Endodermal cell (in vitro differentiated cells): Measurements from ENCODE around the gene BCL2L15. TPM values are rescaled to one million over a fixed set of nuclear protein-coding genes. Genes with fewer than 3 reads are reported as not detected.
"Not testable (repeated sequence)": the region's sequence is repeated elsewhere in the genome, so short reads cannot be mapped to it uniquely, and the experiment has no call there.

Experiments used
- DNase-seq: peaks from one replicate; pipeline ENCODE4 v3.0.0-alpha.2; 2017
- H3K27ac ChIP-seq: 2 replicates; pipeline ENCODE4 v1.5.1; 2013; ENCODE audit warnings: mild to moderate bottlenecking, low read depth, low read length, moderate library complexity
- H3K27me3 ChIP-seq: 2 replicates; pipeline ENCODE4 v1.6.1; 2013; ENCODE audit warnings: mild to moderate bottlenecking, low read length, moderate library complexity; ENCODE audit not compliant: insufficient read depth, control insufficient read depth, poor library complexity, severe bottlenecking
- H3K36me3 ChIP-seq: 2 replicates; pipeline ENCODE4 v1.7.0; 2013; ENCODE audit warnings: mild to moderate bottlenecking, low read length, moderate library complexity; ENCODE audit not compliant: control insufficient read depth, insufficient read depth
- H3K4me1 ChIP-seq: one replicate; pipeline ENCODE4 v1.7.0; 2013; ENCODE audit warnings: low read length; ENCODE audit not compliant: control insufficient read depth, insufficient read depth
- H3K4me3 ChIP-seq: 2 replicates; pipeline ENCODE4 v1.5.1; 2013; ENCODE audit warnings: mild to moderate bottlenecking, low read length, moderate library complexity
- H3K9ac ChIP-seq: 2 replicates; pipeline ENCODE4 v1.6.1; 2013; ENCODE audit warnings: mild to moderate bottlenecking, low read length, moderate library complexity; ENCODE audit not compliant: poor library complexity, severe bottlenecking; ENCODE audit errors: extremely low read depth
- H3K9me3 ChIP-seq: 2 replicates; pipeline ENCODE4 v1.6.1; 2013; ENCODE audit warnings: mild to moderate bottlenecking, low read length, moderate library complexity; ENCODE audit not compliant: control insufficient read depth
- H3K27ac Mint-ChIP-seq: 2 replicates; pipeline ENCODE4 v1.8.0; 2020; ENCODE audit warnings: mixed read lengths
- H3K27me3 Mint-ChIP-seq: 2 replicates; pipeline ENCODE4 v1.8.0; 2021; ENCODE audit warnings: mild to moderate bottlenecking, mixed read lengths; ENCODE audit not compliant: insufficient read depth
- H3K36me3 Mint-ChIP-seq: 2 replicates; pipeline ENCODE4 v1.8.0; 2020; ENCODE audit warnings: low read depth, mixed read lengths
- H3K4me1 Mint-ChIP-seq: 2 replicates; pipeline ENCODE4 v1.8.0; 2020; ENCODE audit warnings: mixed read lengths
- H3K4me3 Mint-ChIP-seq: 2 replicates; pipeline ENCODE4 v1.8.0; 2020; ENCODE audit warnings: mild to moderate bottlenecking, moderate library complexity, mixed read lengths
- H3K9me3 Mint-ChIP-seq: 2 replicates; pipeline ENCODE4 v1.8.0; 2020; ENCODE audit warnings: mild to moderate bottlenecking, mixed read lengths
- WGBS, 2 experiments: methylation state at CpG; one replicate each; pipeline versions ENCODE4 v1.1.5 to v1.1.7; 2013; ENCODE audit warnings: missing lambda C conversion rate in 2 of 2, mixed read lengths in 1 of 2; ENCODE audit not compliant: insufficient coverage in 1 of 2, insufficient read length in 1 of 2; 5-methylcytosine and 5-hydroxymethylcytosine counted together
- total RNA-seq, 2 donors: library from RNA; stranded (reverse); fragmentation: NEBNext Ultra II Directional in 1 of 2; extraction: Animal tissue kit (Norgen Biotek cat#: 25700) in 1 of 2; gene quantifications; 2 replicates in 1 of 2; 3 replicates in 1 of 2; pipeline ENCODE4 v1.2.1, GENCODE V29; 2021
- TF ChIP-seq, protein P1 (sequence below): fragments of 200-600 bp; sonication (generic); conservative IDR thresholded peaks from 2 replicates; pipeline ENCODE4 v1.5.0; 2021; ENCODE audit warnings: antibody characterized with exemption, mild to moderate bottlenecking

Gene BCL2L15
- total RNA-seq, 2 donors from 2014 or later: 0.73 TPM; not detected in 1

- no peak overlapping the region for H3K4me3 Mint-ChIP-seq
- no peak overlapping the region for H3K9ac ChIP-seq
- no peaks in the 10 kb centered on the region for H3K9me3 Mint-ChIP-seq
- H3K36me3 Mint-ChIP-seq: no peaks in the 10 kb centered on the region
- no peaks in the 10 kb centered on the region for H3K4me1 Mint-ChIP-seq
- 95% methylated on average over 4 of the region's 4 CpGs; no CpG with 5 or more reads in 1 of the 2 experiments for WGBS, 2 experiments
- TF ChIP-seq, protein P1, sequence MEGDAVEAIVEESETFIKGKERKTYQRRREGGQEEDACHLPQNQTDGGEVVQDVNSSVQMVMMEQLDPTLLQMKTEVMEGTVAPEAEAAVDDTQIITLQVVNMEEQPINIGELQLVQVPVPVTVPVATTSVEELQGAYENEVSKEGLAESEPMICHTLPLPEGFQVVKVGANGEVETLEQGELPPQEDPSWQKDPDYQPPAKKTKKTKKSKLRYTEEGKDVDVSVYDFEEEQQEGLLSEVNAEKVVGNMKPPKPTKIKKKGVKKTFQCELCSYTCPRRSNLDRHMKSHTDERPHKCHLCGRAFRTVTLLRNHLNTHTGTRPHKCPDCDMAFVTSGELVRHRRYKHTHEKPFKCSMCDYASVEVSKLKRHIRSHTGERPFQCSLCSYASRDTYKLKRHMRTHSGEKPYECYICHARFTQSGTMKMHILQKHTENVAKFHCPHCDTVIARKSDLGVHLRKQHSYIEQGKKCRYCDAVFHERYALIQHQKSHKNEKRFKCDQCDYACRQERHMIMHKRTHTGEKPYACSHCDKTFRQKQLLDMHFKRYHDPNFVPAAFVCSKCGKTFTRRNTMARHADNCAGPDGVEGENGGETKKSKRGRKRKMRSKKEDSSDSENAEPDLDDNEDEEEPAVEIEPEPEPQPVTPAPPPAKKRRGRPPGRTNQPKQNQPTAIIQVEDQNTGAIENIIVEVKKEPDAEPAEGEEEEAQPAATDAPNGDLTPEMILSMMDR: no peak
- H3K27ac ChIP-seq: no peak overlapping the region
- no peaks in the 10 kb centered on the region for H3K27me3 Mint-ChIP-seq
- H3K4me1 ChIP-seq: no peaks in the 10 kb centered on the region
- no peak overlapping the region for H3K4me3 ChIP-seq
- no peaks in the 10 kb centered on the region for H3K9me3 ChIP-seq
- no peak for DNase-seq
- no peaks in the 10 kb centered on the region for H3K27me3 ChIP-seq
- no peak overlapping the region for H3K27ac Mint-ChIP-seq
- H3K36me3 ChIP-seq: no peaks in the 10 kb centered on the region
Measured at GRCh38 chr1:113855630-113856400, 31.6 kb downstream of the BCL2L15 start.

DNA sequence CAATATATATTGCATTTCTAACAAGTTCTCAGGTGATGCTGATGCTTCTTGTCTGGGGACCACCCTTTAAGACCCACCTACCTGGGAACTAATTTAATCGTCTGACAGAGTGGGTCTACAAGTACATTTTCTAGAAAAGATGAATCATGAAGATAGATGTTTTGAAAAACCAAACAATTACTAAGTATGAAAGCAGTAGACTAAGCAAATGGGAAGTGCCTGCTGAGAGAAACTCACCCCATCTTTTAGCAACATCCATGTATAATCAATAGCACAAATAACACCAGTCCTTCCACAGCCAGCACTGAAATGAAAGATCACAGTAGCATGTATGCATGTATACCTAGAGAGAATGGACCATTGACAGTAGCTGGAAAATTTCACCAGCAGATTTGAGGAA lies 33.1 kb downstream of the BCL2L15 start:
- H3K36me3 ChIP-seq: no peaks in the 10 kb centered on the region
- no peak for DNase-seq
- Mint-ChIP-seq H3K36me3 (no peaks in the 10 kb centered on the region), H3K4me3 (no peak overlapping the region), H3K4me1 (no peaks in the 10 kb centered on the region), H3K27me3 (no peaks in the 10 kb centered on the region), H3K27ac (no peak overlapping the region), H3K9me3 (no peaks in the 10 kb centered on the region)
- WGBS, 2 experiments: 38% methylated on average over 1 of the region's 1 CpG; no CpG with 5 or more reads in 1 of the 2 experiments
- H3K4me3 ChIP-seq: no peak overlapping the region
- no peaks in the 10 kb centered on the region for H3K9me3 ChIP-seq
- H3K27ac ChIP-seq: no peak overlapping the region
- no peaks in the 10 kb centered on the region for H3K27me3 ChIP-seq
- H3K4me1 ChIP-seq: no peaks in the 10 kb centered on the region
- H3K9ac ChIP-seq: no peak overlapping the region
- TF ChIP-seq, protein P1: no peak

DNA sequence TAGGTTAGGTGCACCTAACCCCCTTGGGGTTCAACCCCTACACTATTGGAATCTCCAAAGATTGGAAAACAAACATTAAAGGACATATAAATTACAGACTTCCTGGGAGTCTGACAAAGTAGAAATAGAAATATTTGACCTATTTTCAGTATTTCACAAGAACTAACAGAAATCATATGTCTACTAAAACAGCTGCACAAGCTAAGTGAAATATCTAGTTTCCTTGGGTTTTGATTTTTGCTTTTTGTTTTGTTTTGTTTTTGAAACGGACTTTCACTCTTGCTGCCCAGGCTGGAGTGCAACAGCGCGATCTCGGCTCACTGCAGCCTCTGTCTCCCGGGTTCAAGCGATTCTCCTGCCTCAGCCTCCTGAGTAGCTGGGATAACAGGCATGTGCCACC lies 34.7 kb downstream of the BCL2L15 start:
- H3K9ac ChIP-seq, H3K9me3 ChIP-seq, H3K27ac Mint-ChIP-seq, DNase-seq, H3K4me3 ChIP-seq, H3K4me3 Mint-ChIP-seq, H3K4me1 Mint-ChIP-seq, H3K27me3 Mint-ChIP-seq, H3K36me3 ChIP-seq, H3K27me3 ChIP-seq, H3K9me3 Mint-ChIP-seq, H3K4me1 ChIP-seq, H3K36me3 Mint-ChIP-seq, H3K27ac ChIP-seq: not testable (repeated sequence)
- WGBS, 2 experiments: 74 to 92% methylated on average over 6 of the region's 6 CpGs
